Caco-2 (cell line): Measurements from ENCODE around the gene ETHE1. TPM values are rescaled to one million over a fixed set of nuclear protein-coding genes. Genes with fewer than 3 reads are reported as not detected.

Experiments
- BruUV-seq: library from RNA; stranded (reverse); fragments of 400-500 nt; replicated peaks from 2 replicates; lab custom pipeline; 2021; lab: Mats Ljungman, UMichigan
- CTCF ChIA-PET: fragments of 300-600 bp; sonication (Branson Sonifier 250); formaldehyde crosslinking; loops from one replicate; lab custom pipeline; 2022; ENCODE audit warnings: antibody characterized with exemption; lab: Charles Lee
- POLR2A ChIA-PET: fragments of 300-600 bp; sonication (Branson Sonifier 250); formaldehyde crosslinking; loops from one replicate; lab custom pipeline; 2022; ENCODE audit warnings: antibody characterized with exemption; lab: Charles Lee
- DNase-seq, 2 experiments: peaks; one replicate each; pipeline versions ENCODE4 v3.0.0 to v3.0.0-alpha.2; 2020 to 2022
- H3K27me3 ChIP-seq: replicated peaks from 2 replicates; pipeline ENCODE4 v1.6.0; 2011; ENCODE audit warnings: low read length; ENCODE audit not compliant: control insufficient read depth, insufficient read depth
- H3K36me3 ChIP-seq: 2 replicates; pipeline ENCODE4 v1.5.1; 2011; ENCODE audit warnings: low read length; ENCODE audit not compliant: control insufficient read depth, insufficient read depth
- H3K4me1 ChIP-seq: fragments of 250-450 bp; sonication (Bioruptor Pico); 2 replicates; pipeline ENCODE4 v1.5.1; 2020; ENCODE audit warnings: mild to moderate bottlenecking
- H3K4me3 ChIP-seq: 2 replicates; pipeline ENCODE4 v1.5.1; 2011; ENCODE audit warnings: low read depth, mild to moderate bottlenecking, control low read depth, low read length
- H3K9me3 ChIP-seq: fragments of 250-450 bp; sonication (Bioruptor Pico); 2 replicates; pipeline ENCODE4 v1.5.1; 2020; ENCODE audit warnings: mild to moderate bottlenecking, moderate library complexity
- H3K27ac Mint-ChIP-seq: one replicate; pipeline ENCODE4 v1.8.0; 2022; ENCODE audit warnings: mixed read lengths; ENCODE audit not compliant: unreplicated experiment
- H3K27me3 Mint-ChIP-seq: one replicate; pipeline ENCODE4 v1.8.0; 2022; ENCODE audit warnings: mixed read lengths; ENCODE audit not compliant: insufficient read depth, unreplicated experiment
- H3K36me3 Mint-ChIP-seq: one replicate; pipeline ENCODE4 v1.8.0; 2022; ENCODE audit warnings: mild to moderate bottlenecking, mixed read lengths; ENCODE audit not compliant: insufficient read depth, unreplicated experiment
- H3K4me1 Mint-ChIP-seq: one replicate; pipeline ENCODE4 v1.8.0; 2022; ENCODE audit warnings: low read depth, mixed read lengths; ENCODE audit not compliant: unreplicated experiment
- H3K4me3 Mint-ChIP-seq: one replicate; pipeline ENCODE4 v1.8.0; 2022; ENCODE audit warnings: mild to moderate bottlenecking, moderate library complexity, mixed read lengths; ENCODE audit not compliant: unreplicated experiment
- H3K9me3 Mint-ChIP-seq: one replicate; pipeline ENCODE4 v1.8.0; 2022; ENCODE audit warnings: mixed read lengths; ENCODE audit not compliant: unreplicated experiment
- intact Hi-C: fragments of 100-400 bp; cut with micrococcal nuclease; formaldehyde crosslinking; loops from one replicate; pipeline ENCODE4 v1.10.0; 2022; ENCODE audit not compliant: unreplicated experiment
- total RNA-seq: library from RNA; stranded (reverse); gene quantifications from 2 replicates; pipeline ENCODE4 v1.2.3, GENCODE V29; 2022
- TF ChIP-seq, protein P1 (sequence below), 2 experiments: fragments of 200-600 bp in 1 of 2; IDR thresholded peaks; 1 replicate in 1 of 2; 2 replicates in 1 of 2; pipeline versions ENCODE4 v1.5.1 to v1.8.0; 2011 to 2022; ENCODE audit warnings: antibody characterized with exemption in 1 of 2, control low read depth in 1 of 2, inconsistent platforms in 1 of 2, low read depth in 1 of 2, low read length in 1 of 2, mild to moderate bottlenecking in 1 of 2, moderate library complexity in 1 of 2; ENCODE audit not compliant: insufficient read depth in 1 of 2, severe bottlenecking in 1 of 2, unreplicated experiment in 1 of 2

The ETHE1 gene
- total RNA-seq, 1 experiment from 2014 or later = 39.6 TPM

DNA sequence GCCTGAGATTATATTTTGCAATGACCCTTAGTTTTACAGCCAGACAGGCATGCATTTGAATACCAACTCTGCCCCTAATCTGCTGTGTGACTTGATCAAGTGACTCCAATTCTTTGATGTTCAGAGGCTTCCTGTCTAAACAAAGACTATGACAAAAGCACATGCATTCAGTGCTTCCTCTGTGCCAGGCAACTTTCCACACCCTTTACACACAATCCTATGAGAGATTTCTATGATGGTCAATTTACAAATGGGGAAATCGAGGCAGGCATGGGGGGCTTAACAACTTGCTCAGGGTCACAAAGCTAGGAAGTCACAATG is 57.9 kb downstream of the ETHE1 start:
- Histone ChIP-seq H3K36me3 (no peaks in the 10 kb centered on the region), H3K27me3 (no peaks in the 10 kb centered on the region), H3K4me3 (no peak overlapping the region), H3K4me1 (0 out of 2 replicates have a peak, but pooled peaks cover 4% of the 10 kb centered on the region), H3K9me3 (no peaks in the 10 kb centered on the region)
- peaks cover 13% of the 10 kb centered on the region for H3K36me3 Mint-ChIP-seq
- H3K4me1 Mint-ChIP-seq = peaks cover 7% of the 10 kb centered on the region
- H3K4me3 Mint-ChIP-seq = no peak overlapping the region
- BruUV-seq = no TSS peak
- no peaks in the 10 kb centered on the region for H3K27me3 Mint-ChIP-seq
- ChIA-PET POLR2A (no interaction called here), CTCF (no interaction called here)
- no peak for DNase-seq
- TF ChIP-seq, protein P1, sequence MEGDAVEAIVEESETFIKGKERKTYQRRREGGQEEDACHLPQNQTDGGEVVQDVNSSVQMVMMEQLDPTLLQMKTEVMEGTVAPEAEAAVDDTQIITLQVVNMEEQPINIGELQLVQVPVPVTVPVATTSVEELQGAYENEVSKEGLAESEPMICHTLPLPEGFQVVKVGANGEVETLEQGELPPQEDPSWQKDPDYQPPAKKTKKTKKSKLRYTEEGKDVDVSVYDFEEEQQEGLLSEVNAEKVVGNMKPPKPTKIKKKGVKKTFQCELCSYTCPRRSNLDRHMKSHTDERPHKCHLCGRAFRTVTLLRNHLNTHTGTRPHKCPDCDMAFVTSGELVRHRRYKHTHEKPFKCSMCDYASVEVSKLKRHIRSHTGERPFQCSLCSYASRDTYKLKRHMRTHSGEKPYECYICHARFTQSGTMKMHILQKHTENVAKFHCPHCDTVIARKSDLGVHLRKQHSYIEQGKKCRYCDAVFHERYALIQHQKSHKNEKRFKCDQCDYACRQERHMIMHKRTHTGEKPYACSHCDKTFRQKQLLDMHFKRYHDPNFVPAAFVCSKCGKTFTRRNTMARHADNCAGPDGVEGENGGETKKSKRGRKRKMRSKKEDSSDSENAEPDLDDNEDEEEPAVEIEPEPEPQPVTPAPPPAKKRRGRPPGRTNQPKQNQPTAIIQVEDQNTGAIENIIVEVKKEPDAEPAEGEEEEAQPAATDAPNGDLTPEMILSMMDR (IDR thresholded peaks at IDR 0.05; ENCODE audit: insufficient read depth in 1 of 2, low read depth in 1 of 2, low read length in 1 of 2, severe bottlenecking in 1 of 2, unreplicated experiment in 1 of 2) = no peak
- no peak overlapping the region for H3K27ac Mint-ChIP-seq
- intact Hi-C loops = loop anchor here (10.0 kb wide), 1 partner anchor 126 kb away; the partner anchor contains the start of genes IRGQ and ZNF576
- no peaks in the 10 kb centered on the region for H3K9me3 Mint-ChIP-seq

- Mint-ChIP-seq H3K27me3 (no peaks in the 10 kb centered on the region), H3K4me1 (peaks cover 7% of the 10 kb centered on the region), H3K27ac (no peak overlapping the region), H3K36me3 (peaks cover 17% of the 10 kb centered on the region), H3K4me3 (no peak overlapping the region), H3K9me3 (no peaks in the 10 kb centered on the region)
- BruUV-seq = no TSS peak
- no peak overlapping the region for H3K4me3 ChIP-seq
- TF ChIP-seq, protein P1 (IDR thresholded peaks at IDR 0.05; ENCODE audit: insufficient read depth in 1 of 2, low read depth in 1 of 2, low read length in 1 of 2, severe bottlenecking in 1 of 2, unreplicated experiment in 1 of 2) = no peak
- H3K4me1 ChIP-seq = 0 out of 2 replicates have a peak, but pooled peaks cover 4% of the 10 kb centered on the region
- no peaks in the 10 kb centered on the region for H3K9me3 ChIP-seq
- H3K36me3 ChIP-seq = no peaks in the 10 kb centered on the region
- CTCF ChIA-PET = no interaction called here
- H3K27me3 ChIP-seq = no peaks in the 10 kb centered on the region
- intact Hi-C loops = loop anchor here (10.0 kb wide), 1 partner anchor 126 kb away; the partner anchor contains the start of genes IRGQ and ZNF576
- no peak for DNase-seq
- POLR2A ChIA-PET = no interaction called here
These were observed 58.4 kb downstream of the ETHE1 start for GRCh38 chr19:43468354-43469159.

DNA sequence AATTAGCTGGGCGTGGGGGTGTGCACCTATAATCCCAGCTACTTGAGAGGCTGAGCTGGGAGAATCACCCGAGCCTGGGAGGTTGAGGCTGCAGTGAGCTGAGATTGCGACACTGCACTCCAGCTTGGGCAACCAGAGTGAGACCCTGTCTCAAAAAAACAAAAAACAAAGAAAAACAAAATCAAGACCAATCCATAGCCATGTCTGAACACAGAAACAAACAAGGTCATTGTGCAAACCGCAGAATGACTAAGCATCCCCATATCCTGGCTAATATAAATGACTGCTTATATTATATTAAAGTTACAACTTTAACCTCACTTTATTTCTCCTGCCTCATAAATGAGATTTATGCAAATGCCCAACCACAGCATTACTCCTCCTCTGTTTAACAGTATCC is 59.3 kb downstream of the ETHE1 start:
- Mint-ChIP-seq H3K27ac (no peak overlapping the region), H3K36me3 (peaks cover 15% of the 10 kb centered on the region), H3K4me3 (no peak overlapping the region), H3K9me3 (no peaks in the 10 kb centered on the region), H3K27me3 (no peaks in the 10 kb centered on the region), H3K4me1 (peaks cover 7% of the 10 kb centered on the region)
- intact Hi-C loops = loop anchor here (10.0 kb wide), 1 partner anchor 127 kb away; the partner anchor contains the start of genes IRGQ and ZNF576
- BruUV-seq = no TSS peak
- H3K36me3 ChIP-seq = no peaks in the 10 kb centered on the region
- 0 out of 2 replicates have a peak, but pooled peaks cover 4% of the 10 kb centered on the region for H3K4me1 ChIP-seq
- no peak overlapping the region for H3K4me3 ChIP-seq
- TF ChIP-seq, protein P1 (IDR thresholded peaks at IDR 0.05; ENCODE audit: insufficient read depth in 1 of 2, low read depth in 1 of 2, low read length in 1 of 2, severe bottlenecking in 1 of 2, unreplicated experiment in 1 of 2) = no peak
- no peaks in the 10 kb centered on the region for H3K9me3 ChIP-seq
- DNase-seq = no peak
- ChIA-PET POLR2A (no interaction called here), CTCF (no interaction called here)
- no peaks in the 10 kb centered on the region for H3K27me3 ChIP-seq
